CD4-positive, alpha-beta T cell treated with Interferon alpha-2 for 1 hour (primary cell): Measurements from ENCODE around the gene BICD1.
"Not testable (repeated sequence)": the region's sequence is repeated elsewhere in the genome, so short reads cannot be mapped to it uniquely, and the experiment has no call there.

Experiments
- DNase-seq, 2 donors: peaks; one replicate each; pipeline ENCODE4 v3.0.0-alpha.2; 2020 to 2022

Gene BICD1

GRCh38 chr12:32106517-32107358 lies at the start of gene BICD1:
TSS of gene BICD1 (plus strand) at chr12:32106847. CDS start at chr12:32107332, 485 bp downstream.
- peak; percentile 65 to 78 for DNase-seq

- no peak for DNase-seq
These were observed 45.6 kb upstream of the BICD1 start for GRCh38 chr12:32061033-32061432.

GRCh38 chr12:32062881-32063280 lies 43.8 kb upstream of the BICD1 start:
- DNase-seq, result no peak

- no peak for DNase-seq
These were observed 42.9 kb upstream of the BICD1 start for GRCh38 chr12:32063796-32064195.

- DNase-seq, result no peak
These were observed 40.4 kb upstream of the BICD1 start for GRCh38 chr12:32066206-32066605.

GRCh38 chr12:32069071-32069470 lies 37.6 kb upstream of the BICD1 start:
- no peak for DNase-seq

- DNase-seq, result no peak
These were observed 36.9 kb upstream of the BICD1 start for GRCh38 chr12:32069731-32070130.

GRCh38 chr12:32070370-32070769 lies 36.3 kb upstream of the BICD1 start:
- no peak for DNase-seq

- DNase-seq, result no peak
These were observed 34.5 kb upstream of the BICD1 start for GRCh38 chr12:32072102-32072501.

GRCh38 chr12:32074432-32074831 lies 32.2 kb upstream of the BICD1 start:
- no peak for DNase-seq

- no peak for DNase-seq
These were observed 29.7 kb upstream of the BICD1 start for GRCh38 chr12:32076941-32077340.

- DNase-seq, result no peak
These were observed 26.2 kb upstream of the BICD1 start for GRCh38 chr12:32080435-32080834.

GRCh38 chr12:32083489-32083888 lies 23.2 kb upstream of the BICD1 start:
- no peak for DNase-seq

GRCh38 chr12:32084017-32084688 lies 22.5 kb upstream of the BICD1 start:
- DNase-seq, result no peak

GRCh38 chr12:32084753-32085152 lies 21.9 kb upstream of the BICD1 start:
- DNase-seq, result no peak

GRCh38 chr12:32087306-32087705 lies 19.3 kb upstream of the BICD1 start:
- DNase-seq, result no peak

GRCh38 chr12:32089156-32089555 lies 17.5 kb upstream of the BICD1 start:
- DNase-seq, result no peak

- DNase-seq, result no peak
These were observed 17.1 kb upstream of the BICD1 start for GRCh38 chr12:32089586-32089985.

GRCh38 chr12:32091696-32092095 lies 15.0 kb upstream of the BICD1 start:
- DNase-seq, result no peak

- DNase-seq, result no peak
These were observed 8.5 kb upstream of the BICD1 start for GRCh38 chr12:32098112-32098511.

- DNase-seq, result not testable (repeated sequence)
These were observed 7.4 kb upstream of the BICD1 start for GRCh38 chr12:32099275-32099674.

- DNase-seq, result no peak
These were observed 6.3 kb upstream of the BICD1 start for GRCh38 chr12:32100361-32100760.

GRCh38 chr12:32100888-32101287 lies 5.8 kb upstream of the BICD1 start:
- DNase-seq, result no peak

GRCh38 chr12:32102234-32102633 lies 4.4 kb upstream of the BICD1 start:
- DNase-seq, result no peak
